Measurements from ENCODE around the gene LRRC23.

- TF ChIP-seq PKNOX1 (IDR thresholded peaks at IDR 0.05) (no peak), SUZ12 (IDR thresholded peaks at IDR 0.05) (no peak), LEF1 (IDR thresholded peaks at IDR 0.05; ENCODE audit: borderline replicate concordance) (no peak), ELF4 (IDR thresholded peaks at IDR 0.05) (no peak), HDGF (IDR thresholded peaks at IDR 0.05; ENCODE audit: borderline replicate concordance) (no peak), FOXA1 (IDR thresholded peaks at IDR 0.05) (no peak), SP1 (IDR thresholded peaks at IDR 0.05) (no peak), FOXM1 (IDR thresholded peaks at IDR 0.05; ENCODE audit: borderline replicate concordance) (no peak), ZNF384 (IDR thresholded peaks at IDR 0.05) (no peak), CTBP1 (IDR thresholded peaks at IDR 0.05; ENCODE audit: borderline replicate concordance) (no peak), NFRKB (IDR thresholded peaks at IDR 0.05) (no peak)
Measured at GRCh38 chr12:6916426-6917200, 12.0 kb downstream of the LRRC23 start.
